Thoracic aorta (tissue), 2 donors: ENCODE data around the gene CACNB1. TPM values are rescaled to one million over a fixed set of nuclear protein-coding genes. Genes with fewer than 3 reads are reported as not detected.
A peak's percentile ranks its signal among the peaks of the same experiment; 100 is the strongest.

Experiments used
- ATAC-seq: fragments of 150-250 bp; one replicate; pipeline ENCODE4 v1.8.0; 2017; ENCODE audit warnings: low read depth; ENCODE audit not compliant: insufficient number of reproducible peaks, low FRiP score
- DNase-seq: peaks from one replicate; pipeline ENCODE4 v3.0.0-alpha.2; 2020; ENCODE audit warnings: low spot score
- H3K27ac ChIP-seq, 2 donors: fragments of 200-600 bp; sonication (generic); 1 replicate in 1 of 2; 2 replicates in 1 of 2; pipeline ENCODE4 v1.5.1; 2016; ENCODE audit warnings: mild to moderate bottlenecking in 2 of 2, moderate library complexity in 2 of 2
- H3K27me3 ChIP-seq: fragments of 200-600 bp; sonication (generic); replicated peaks from 2 replicates; pipeline ENCODE4 v1.6.0; 2016; ENCODE audit warnings: mild to moderate bottlenecking; ENCODE audit not compliant: insufficient read depth
- H3K36me3 ChIP-seq: fragments of 200-600 bp; sonication (generic); one replicate; pipeline ENCODE4 v1.5.1; 2016
- H3K4me1 ChIP-seq, 2 donors: fragments of 200-600 bp; sonication (generic); 1 replicate in 1 of 2; 2 replicates in 1 of 2; pipeline versions ENCODE4 v1.5.1 to v1.6.0; 2016; ENCODE audit warnings: low read depth in 2 of 2, mild to moderate bottlenecking in 1 of 2; ENCODE audit not compliant: control insufficient read depth in 1 of 2
- H3K4me3 ChIP-seq: fragments of 200-600 bp; sonication (generic); 2 replicates; pipeline ENCODE4 v1.5.1; 2016; ENCODE audit warnings: mild to moderate bottlenecking
- H3K9me3 ChIP-seq: fragments of 200-600 bp; sonication (generic); 2 replicates; pipeline ENCODE4 v1.5.1; 2016
- total RNA-seq, 2 donors: library from RNA; depleted of rRNA; stranded (reverse); fragments of >200 nt; gene quantifications; one replicate each; pipeline versions ENCODE4 v1.1.0 to v1.2.3, GENCODE V29; 2016
- TF ChIP-seq, protein P1 (sequence below): fragments of 200-600 bp; sonication (generic); IDR thresholded peaks from one replicate; pipeline ENCODE4 v1.5.1; 2019; ENCODE audit warnings: antibody characterized with exemption

Gene CACNB1
- total RNA-seq, 2 donors from 2014 or later: 14.3 to 15.6 TPM

- Histone ChIP-seq H3K36me3 (no peaks in the 10 kb centered on the region), H3K27ac (peak overlapping the region in 1 of 2 donors; percentile 16), H3K4me1 (peaks cover 6 to 30% of the 10 kb centered on the region in 2 donors), H3K27me3 (no peaks in the 10 kb centered on the region), H3K4me3 (peak overlapping the region; percentile 71), H3K9me3 (no peaks in the 10 kb centered on the region)
- DNase-seq (no peak), ATAC-seq (no peak)
- TF ChIP-seq, protein P1, sequence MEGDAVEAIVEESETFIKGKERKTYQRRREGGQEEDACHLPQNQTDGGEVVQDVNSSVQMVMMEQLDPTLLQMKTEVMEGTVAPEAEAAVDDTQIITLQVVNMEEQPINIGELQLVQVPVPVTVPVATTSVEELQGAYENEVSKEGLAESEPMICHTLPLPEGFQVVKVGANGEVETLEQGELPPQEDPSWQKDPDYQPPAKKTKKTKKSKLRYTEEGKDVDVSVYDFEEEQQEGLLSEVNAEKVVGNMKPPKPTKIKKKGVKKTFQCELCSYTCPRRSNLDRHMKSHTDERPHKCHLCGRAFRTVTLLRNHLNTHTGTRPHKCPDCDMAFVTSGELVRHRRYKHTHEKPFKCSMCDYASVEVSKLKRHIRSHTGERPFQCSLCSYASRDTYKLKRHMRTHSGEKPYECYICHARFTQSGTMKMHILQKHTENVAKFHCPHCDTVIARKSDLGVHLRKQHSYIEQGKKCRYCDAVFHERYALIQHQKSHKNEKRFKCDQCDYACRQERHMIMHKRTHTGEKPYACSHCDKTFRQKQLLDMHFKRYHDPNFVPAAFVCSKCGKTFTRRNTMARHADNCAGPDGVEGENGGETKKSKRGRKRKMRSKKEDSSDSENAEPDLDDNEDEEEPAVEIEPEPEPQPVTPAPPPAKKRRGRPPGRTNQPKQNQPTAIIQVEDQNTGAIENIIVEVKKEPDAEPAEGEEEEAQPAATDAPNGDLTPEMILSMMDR: no peak
Measured at GRCh38 chr17:39165178-39165840, 32.2 kb downstream of the CACNB1 start.

GRCh38 chr17:39164675-39165143, 32.8 kb downstream of the CACNB1 start:
- ATAC-seq (peak; percentile 88), DNase-seq (peak; percentile 81)
- H3K27ac ChIP-seq: peak overlapping the region in 1 of 2 donors; percentile 16
- no peaks in the 10 kb centered on the region for H3K36me3 ChIP-seq
- no peaks in the 10 kb centered on the region for H3K9me3 ChIP-seq
- peak overlapping the region; percentile 71 for H3K4me3 ChIP-seq
- TF ChIP-seq, protein P1: peak; percentile 85
- H3K27me3 ChIP-seq: no peaks in the 10 kb centered on the region
- peaks cover 6 to 30% of the 10 kb centered on the region in 2 donors for H3K4me1 ChIP-seq

- ATAC-seq: no peak
- TF ChIP-seq, protein P1: no peak
- no peaks in the 10 kb centered on the region for H3K27me3 ChIP-seq
- H3K9me3 ChIP-seq: no peaks in the 10 kb centered on the region
- no peak overlapping the region for H3K27ac ChIP-seq
- peaks cover 6 to 30% of the 10 kb centered on the region in 2 donors for H3K4me1 ChIP-seq
- no peak overlapping the region for H3K4me3 ChIP-seq
- H3K36me3 ChIP-seq: no peaks in the 10 kb centered on the region
- no peak for DNase-seq
Measured at GRCh38 chr17:39161962-39162361, 35.5 kb downstream of the CACNB1 start.

DNA sequence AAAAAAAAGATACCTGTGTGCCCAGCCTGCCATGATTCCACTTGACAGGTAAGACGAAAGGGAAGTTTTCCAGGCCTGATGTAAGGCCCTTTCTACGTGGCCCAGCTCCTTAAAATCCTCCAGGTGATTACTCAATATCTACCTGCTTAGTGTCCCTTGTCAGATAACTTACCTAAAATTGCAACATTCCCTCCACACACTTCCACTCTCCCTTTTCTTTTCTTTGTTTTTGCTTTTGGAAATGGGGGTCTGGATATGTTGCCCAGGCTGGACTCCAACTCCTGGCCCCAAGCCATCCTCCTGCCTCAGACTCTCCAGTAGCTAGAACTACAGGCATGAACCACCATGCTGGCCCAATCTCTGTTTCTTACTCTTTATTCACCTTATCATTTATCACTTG, 38.8 kb downstream of the CACNB1 start:
- Histone ChIP-seq H3K4me3 (no peak overlapping the region), H3K27me3 (no peaks in the 10 kb centered on the region), H3K9me3 (no peaks in the 10 kb centered on the region), H3K4me1 (peaks cover 0 to under 1% of the 10 kb centered on the region in 2 donors), H3K36me3 (no peaks in the 10 kb centered on the region), H3K27ac (no peak overlapping the region)
- DNase-seq (no peak), ATAC-seq (no peak)
- TF ChIP-seq, protein P1: no peak

DNA sequence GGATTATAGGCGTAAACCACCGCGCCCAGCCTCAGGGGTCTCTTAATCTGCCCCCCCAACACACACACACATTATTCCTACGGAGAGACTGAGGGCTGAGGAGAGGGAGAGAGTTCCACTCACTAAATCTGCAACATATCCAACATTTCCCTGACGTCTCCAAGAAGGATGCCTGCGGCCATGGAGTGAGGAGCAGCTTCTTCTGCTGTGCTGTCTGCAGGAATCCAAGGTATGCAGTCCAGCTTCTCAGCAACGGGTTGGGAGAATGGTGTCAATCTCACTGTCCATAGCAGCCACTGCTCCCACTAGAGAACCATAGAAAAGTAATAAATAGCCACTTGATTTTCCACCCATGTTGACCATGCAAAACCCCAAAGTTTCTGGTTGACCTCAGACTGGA, 41.0 kb downstream of the CACNB1 start:
- H3K4me1 ChIP-seq: peaks cover 11 to 18% of the 10 kb centered on the region in 2 donors
- ATAC-seq: no peak
- H3K4me3 ChIP-seq: no peak overlapping the region
- H3K27ac ChIP-seq: no peak overlapping the region
- no peak for DNase-seq
- H3K27me3 ChIP-seq: no peaks in the 10 kb centered on the region
- no peaks in the 10 kb centered on the region for H3K36me3 ChIP-seq
- TF ChIP-seq, protein P1: no peak
- no peaks in the 10 kb centered on the region for H3K9me3 ChIP-seq
